WTC11 (cell line): ENCODE results near the gene MSI2. TPM values are rescaled to one million over a fixed set of nuclear protein-coding genes. Genes with fewer than 3 reads are reported as not detected.

ENCODE experiments used
- ATAC-seq: fragments of 200-7000 bp; cut with Tn5 transposase; 2 replicates; pipeline ENCODE4 v1.10.0; 2021; ENCODE audit warnings: mild to moderate bottlenecking, moderate library complexity
- CTCF ChIA-PET: fragments of 300-600 bp; sonication (Branson Sonifier 250); formaldehyde crosslinking; loops from one replicate; lab custom pipeline; 2021; ENCODE audit warnings: antibody characterized with exemption; lab: Charles Lee
- POLR2A ChIA-PET: fragments of 350-600 bp; sonication (Branson Sonifier 250); formaldehyde crosslinking; loops from one replicate; lab custom pipeline; 2021; ENCODE audit warnings: antibody characterized with exemption; lab: Charles Lee
- DNase-seq: peaks from one replicate; pipeline ENCODE4 v3.0.0; 2021; ENCODE audit warnings: low spot score
- H3K27ac Mint-ChIP-seq: 2 replicates; pipeline ENCODE4 v1.8.0; 2021; ENCODE audit warnings: mixed read lengths
- H3K27me3 Mint-ChIP-seq: 2 replicates; pipeline ENCODE4 v1.8.0; 2021; ENCODE audit warnings: low read depth, mild to moderate bottlenecking, moderate library complexity, mixed read lengths
- H3K36me3 Mint-ChIP-seq: 2 replicates; pipeline ENCODE4 v1.8.0; 2021; ENCODE audit warnings: mixed read lengths
- H3K4me1 Mint-ChIP-seq: 2 replicates; pipeline ENCODE4 v1.8.0; 2022; ENCODE audit warnings: mixed read lengths
- H3K4me3 Mint-ChIP-seq: 2 replicates; pipeline ENCODE4 v1.8.0; 2021; ENCODE audit warnings: mild to moderate bottlenecking, moderate library complexity, mixed read lengths
- H3K9me3 Mint-ChIP-seq: 2 replicates; pipeline ENCODE4 v1.8.0; 2021; ENCODE audit warnings: mixed read lengths
- ATF1 ChIP-seq: sonication (generic); formaldehyde crosslinking; IDR thresholded peaks from 2 replicates; pipeline ENCODE4 v1.8.1; 2023; ENCODE audit warnings: mild to moderate bottlenecking, moderate library complexity, missing genetic modification reagents
- FOXK1 ChIP-seq: sonication (generic); formaldehyde crosslinking; IDR thresholded peaks from 2 replicates; pipeline ENCODE4 v1.8.0; 2022; ENCODE audit warnings: mild to moderate bottlenecking, moderate library complexity, missing genetic modification reagents
- GRHL2 ChIP-seq: fragments of 250-450 bp; sonication (Bioruptor Pico); IDR thresholded peaks from 2 replicates; pipeline ENCODE4 v1.8.0; 2022; ENCODE audit warnings: mild to moderate bottlenecking, moderate library complexity; ENCODE audit not compliant: insufficient replicate concordance, severe bottlenecking
- GTF2I ChIP-seq: fragments of 250-450 bp; sonication (Bioruptor Pico); conservative IDR thresholded peaks from 2 replicates; pipeline ENCODE4 v1.4.0; 2021; ENCODE audit warnings: mild to moderate bottlenecking
- HMGA2 ChIP-seq: fragments of 250-450 bp; sonication (Bioruptor Pico); IDR thresholded peaks from 2 replicates; pipeline ENCODE4 v1.4.0; 2021; ENCODE audit warnings: mild to moderate bottlenecking, moderate library complexity
- NFATC4 ChIP-seq: fragments of 250-450 bp; sonication (Bioruptor Pico); IDR thresholded peaks from 2 replicates; pipeline ENCODE4 v1.9.0; 2021; ENCODE audit warnings: mild to moderate bottlenecking
- RELA ChIP-seq: sonication (generic); formaldehyde crosslinking; IDR thresholded peaks from 2 replicates; pipeline ENCODE4 v1.8.1; 2022; ENCODE audit warnings: missing genetic modification reagents, mild to moderate bottlenecking, borderline replicate concordance
- SMAD3 ChIP-seq: sonication (generic); formaldehyde crosslinking; IDR thresholded peaks from 2 replicates; pipeline ENCODE4 v1.8.0; 2022; ENCODE audit warnings: missing genetic modification reagents, mild to moderate bottlenecking, borderline replicate concordance
- SMAD4 ChIP-seq: sonication (generic); formaldehyde crosslinking; IDR thresholded peaks from 2 replicates; pipeline ENCODE4 v1.8.0; 2022; ENCODE audit warnings: mild to moderate bottlenecking, missing genetic modification reagents
- SOX15 ChIP-seq: fragments of 250-450 bp; sonication (Bioruptor Pico); IDR thresholded peaks from 2 replicates; pipeline ENCODE4 v1.9.0; 2021; ENCODE audit warnings: mild to moderate bottlenecking
- TEAD4 ChIP-seq: sonication (generic); formaldehyde crosslinking; IDR thresholded peaks from 2 replicates; pipeline ENCODE4 v1.8.0; 2022; ENCODE audit warnings: mild to moderate bottlenecking, missing genetic modification reagents
- ZBTB21 ChIP-seq: sonication (generic); formaldehyde crosslinking; IDR thresholded peaks from 2 replicates; pipeline ENCODE4 v1.8.1; 2023; ENCODE audit warnings: mild to moderate bottlenecking, missing genetic modification reagents, borderline replicate concordance
- ZNF121 ChIP-seq: sonication (generic); formaldehyde crosslinking; IDR thresholded peaks from 2 replicates; pipeline ENCODE4 v1.8.0; 2023; ENCODE audit warnings: missing genetic modification reagents
- ZNF138 ChIP-seq: sonication (generic); formaldehyde crosslinking; conservative IDR thresholded peaks from 2 replicates; pipeline ENCODE4 v1.8.1; 2022; ENCODE audit warnings: mild to moderate bottlenecking, moderate library complexity, missing genetic modification reagents
- ZNF317 ChIP-seq: sonication (generic); formaldehyde crosslinking; IDR thresholded peaks from 2 replicates; pipeline ENCODE4 v1.8.1; 2023; ENCODE audit warnings: low read depth, mild to moderate bottlenecking, moderate library complexity, missing genetic modification reagents, borderline replicate concordance
- ZNF671 ChIP-seq: fragments of 250-450 bp; sonication (Bioruptor Pico); IDR thresholded peaks from 2 replicates; pipeline ENCODE4 v1.8.0; 2021; ENCODE audit warnings: mild to moderate bottlenecking
- total RNA-seq: library from RNA; stranded (reverse); gene quantifications from 3 replicates; pipeline ENCODE4 v1.2.3, GENCODE V29; 2021
- TF ChIP-seq, protein P1 (sequence below): sonication (generic); formaldehyde crosslinking; IDR thresholded peaks from 2 replicates; pipeline ENCODE4 v1.8.0; 2022; ENCODE audit warnings: missing genetic modification reagents
- TF ChIP-seq, protein P2 (sequence below): fragments of 250-450 bp; sonication (Bioruptor Pico); IDR thresholded peaks from 2 replicates; pipeline ENCODE4 v2.1.2; 2022; ENCODE audit warnings: mild to moderate bottlenecking, moderate library complexity
- TF ChIP-seq, protein P3 (sequence below): sonication (generic); formaldehyde crosslinking; IDR thresholded peaks from 2 replicates; pipeline ENCODE4 v1.8.1; 2023; ENCODE audit warnings: mild to moderate bottlenecking, missing genetic modification reagents, moderate library complexity
- TF ChIP-seq, protein P4 (sequence below): sonication (generic); formaldehyde crosslinking; IDR thresholded peaks from 2 replicates; pipeline ENCODE4 v1.8.0; 2022; ENCODE audit warnings: mild to moderate bottlenecking, missing genetic modification reagents
- TF ChIP-seq, protein P5 (sequence below): sonication (generic); formaldehyde crosslinking; IDR thresholded peaks from 2 replicates; pipeline ENCODE4 v1.8.1; 2022; ENCODE audit warnings: mild to moderate bottlenecking, missing genetic modification reagents, moderate library complexity, borderline replicate concordance
- TF ChIP-seq, protein P6 (sequence below): sonication (generic); formaldehyde crosslinking; IDR thresholded peaks from 2 replicates; pipeline ENCODE4 v1.8.1; 2022; ENCODE audit warnings: low read depth, missing genetic modification reagents, borderline replicate concordance

Gene MSI2
- total RNA-seq, 1 experiment from 2014 or later, result 82.1 TPM

DNA sequence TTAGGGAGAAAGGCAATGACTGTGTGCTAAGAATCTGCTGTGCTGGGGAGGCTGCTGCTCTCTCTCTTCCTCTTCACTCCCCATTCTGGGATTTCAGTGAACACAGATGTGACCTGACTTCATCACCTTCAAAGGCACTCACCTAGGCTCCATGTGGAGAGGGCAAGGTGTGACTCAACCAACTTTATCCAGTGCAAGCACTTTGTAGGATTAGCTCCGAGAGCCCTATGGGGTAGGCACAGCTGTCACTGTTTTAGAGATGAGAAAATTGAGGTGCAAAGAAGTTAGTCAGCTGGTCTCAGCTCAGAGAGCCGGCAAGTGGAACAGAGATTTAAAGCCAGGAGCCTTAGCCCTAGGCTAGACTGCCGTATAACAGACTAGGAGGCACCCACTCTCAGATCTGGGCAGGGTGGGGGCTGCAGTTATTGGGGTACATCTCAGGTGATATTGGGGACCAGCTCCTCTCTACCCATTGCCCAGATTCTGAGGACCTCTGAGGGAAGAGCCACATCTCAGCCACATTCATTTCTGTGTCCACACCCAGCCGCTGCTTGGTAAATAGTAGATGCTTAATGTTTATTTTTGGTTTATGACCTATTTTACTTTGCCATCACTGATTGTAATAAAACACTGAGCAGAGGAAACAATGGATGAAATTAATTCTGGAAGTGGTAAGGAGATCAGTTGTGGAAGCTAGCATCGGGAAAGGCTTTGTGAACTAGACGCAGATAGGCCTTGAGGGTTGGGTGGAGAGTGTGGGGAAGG, 350.0 kb downstream of the MSI2 start (continued):
- TF ChIP-seq, protein P1, sequence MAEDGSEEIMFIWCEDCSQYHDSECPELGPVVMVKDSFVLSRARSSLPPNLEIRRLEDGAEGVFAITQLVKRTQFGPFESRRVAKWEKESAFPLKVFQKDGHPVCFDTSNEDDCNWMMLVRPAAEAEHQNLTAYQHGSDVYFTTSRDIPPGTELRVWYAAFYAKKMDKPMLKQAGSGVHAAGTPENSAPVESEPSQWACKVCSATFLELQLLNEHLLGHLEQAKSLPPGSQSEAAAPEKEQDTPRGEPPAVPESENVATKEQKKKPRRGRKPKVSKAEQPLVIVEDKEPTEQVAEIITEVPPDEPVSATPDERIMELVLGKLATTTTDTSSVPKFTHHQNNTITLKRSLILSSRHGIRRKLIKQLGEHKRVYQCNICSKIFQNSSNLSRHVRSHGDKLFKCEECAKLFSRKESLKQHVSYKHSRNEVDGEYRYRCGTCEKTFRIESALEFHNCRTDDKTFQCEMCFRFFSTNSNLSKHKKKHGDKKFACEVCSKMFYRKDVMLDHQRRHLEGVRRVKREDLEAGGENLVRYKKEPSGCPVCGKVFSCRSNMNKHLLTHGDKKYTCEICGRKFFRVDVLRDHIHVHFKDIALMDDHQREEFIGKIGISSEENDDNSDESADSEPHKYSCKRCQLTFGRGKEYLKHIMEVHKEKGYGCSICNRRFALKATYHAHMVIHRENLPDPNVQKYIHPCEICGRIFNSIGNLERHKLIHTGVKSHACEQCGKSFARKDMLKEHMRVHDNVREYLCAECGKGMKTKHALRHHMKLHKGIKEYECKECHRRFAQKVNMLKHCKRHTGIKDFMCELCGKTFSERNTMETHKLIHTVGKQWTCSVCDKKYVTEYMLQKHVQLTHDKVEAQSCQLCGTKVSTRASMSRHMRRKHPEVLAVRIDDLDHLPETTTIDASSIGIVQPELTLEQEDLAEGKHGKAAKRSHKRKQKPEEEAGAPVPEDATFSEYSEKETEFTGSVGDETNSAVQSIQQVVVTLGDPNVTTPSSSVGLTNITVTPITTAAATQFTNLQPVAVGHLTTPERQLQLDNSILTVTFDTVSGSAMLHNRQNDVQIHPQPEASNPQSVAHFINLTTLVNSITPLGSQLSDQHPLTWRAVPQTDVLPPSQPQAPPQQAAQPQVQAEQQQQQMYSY, result no peak
- TF ChIP-seq SMAD4 (CRISPR knock-in tag), result no peak
- TF ChIP-seq, protein P2, sequence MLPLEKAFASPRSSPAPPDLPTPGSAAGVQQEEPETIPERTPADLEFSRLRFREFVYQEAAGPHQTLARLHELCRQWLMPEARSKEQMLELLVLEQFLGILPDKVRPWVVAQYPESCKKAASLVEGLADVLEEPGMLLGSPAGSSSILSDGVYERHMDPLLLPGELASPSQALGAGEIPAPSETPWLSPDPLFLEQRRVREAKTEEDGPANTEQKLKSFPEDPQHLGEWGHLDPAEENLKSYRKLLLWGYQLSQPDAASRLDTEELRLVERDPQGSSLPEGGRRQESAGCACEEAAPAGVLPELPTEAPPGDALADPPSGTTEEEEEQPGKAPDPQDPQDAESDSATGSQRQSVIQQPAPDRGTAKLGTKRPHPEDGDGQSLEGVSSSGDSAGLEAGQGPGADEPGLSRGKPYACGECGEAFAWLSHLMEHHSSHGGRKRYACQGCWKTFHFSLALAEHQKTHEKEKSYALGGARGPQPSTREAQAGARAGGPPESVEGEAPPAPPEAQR, result no peak

DNA sequence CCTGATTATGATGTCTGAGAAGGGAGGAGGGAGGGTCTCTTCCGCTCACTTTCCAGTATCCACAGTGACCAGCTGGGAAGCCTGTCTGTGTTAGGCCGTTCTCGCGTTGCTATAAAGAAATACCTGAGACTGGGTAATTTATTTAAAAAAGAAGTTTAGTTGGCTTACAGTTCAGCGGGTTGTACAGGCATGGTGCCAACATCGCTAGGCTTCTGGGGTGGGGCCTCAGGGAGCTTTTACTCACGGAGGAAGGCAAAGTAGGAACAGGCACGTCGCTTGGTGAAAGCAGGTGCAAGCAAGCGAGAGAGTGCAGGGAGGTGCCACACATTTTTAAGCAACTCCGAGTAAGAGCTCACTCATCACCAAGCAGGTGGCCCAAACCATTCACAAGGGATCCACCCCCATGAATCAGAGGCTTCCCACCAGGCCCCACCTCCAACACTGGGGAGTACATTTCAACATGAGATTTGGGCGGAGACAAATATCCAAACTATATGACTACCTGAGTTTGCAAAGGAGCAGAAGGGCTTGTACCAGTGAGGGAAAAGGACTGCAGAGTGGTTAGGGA, 351.3 kb downstream of the MSI2 start:
- peaks cover 58% of the 10 kb centered on the region for H3K4me1 Mint-ChIP-seq
- DNase-seq (no peak), ATAC-seq (no peak)
- no peaks in the 10 kb centered on the region for H3K36me3 Mint-ChIP-seq
- CTCF ChIA-PET, result interaction anchor here (1.2 to 2.6 kb wide), 4 partner anchors 10 to 140 kb away, joined by 4 to 22 read pairs (median 6); no protein-coding TSS in a partner anchor
- TF ChIP-seq RELA (no peak), ZNF671 (CRISPR knock-in tag) (no peak), ZNF317 (CRISPR knock-in tag) (no peak), HMGA2 (CRISPR knock-in tag) (no peak), NFATC4 (CRISPR knock-in tag) (no peak), FOXK1 (CRISPR knock-in tag) (no peak), ATF1 (no peak), SMAD3 (no peak), TEAD4 (no peak), SOX15 (CRISPR knock-in tag) (no peak), ZNF121 (CRISPR knock-in tag) (no peak), GRHL2 (no peak), ZBTB21 (no peak), GTF2I (no peak), ZNF138 (CRISPR knock-in tag) (no peak)
- TF ChIP-seq, protein P2, result no peak
- TF ChIP-seq, protein P3, sequence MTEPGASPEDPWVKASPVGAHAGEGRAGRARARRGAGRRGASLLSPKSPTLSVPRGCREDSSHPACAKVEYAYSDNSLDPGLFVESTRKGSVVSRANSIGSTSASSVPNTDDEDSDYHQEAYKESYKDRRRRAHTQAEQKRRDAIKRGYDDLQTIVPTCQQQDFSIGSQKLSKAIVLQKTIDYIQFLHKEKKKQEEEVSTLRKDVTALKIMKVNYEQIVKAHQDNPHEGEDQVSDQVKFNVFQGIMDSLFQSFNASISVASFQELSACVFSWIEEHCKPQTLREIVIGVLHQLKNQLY (CRISPR knock-in tag), result no peak
- TF ChIP-seq, protein P4, sequence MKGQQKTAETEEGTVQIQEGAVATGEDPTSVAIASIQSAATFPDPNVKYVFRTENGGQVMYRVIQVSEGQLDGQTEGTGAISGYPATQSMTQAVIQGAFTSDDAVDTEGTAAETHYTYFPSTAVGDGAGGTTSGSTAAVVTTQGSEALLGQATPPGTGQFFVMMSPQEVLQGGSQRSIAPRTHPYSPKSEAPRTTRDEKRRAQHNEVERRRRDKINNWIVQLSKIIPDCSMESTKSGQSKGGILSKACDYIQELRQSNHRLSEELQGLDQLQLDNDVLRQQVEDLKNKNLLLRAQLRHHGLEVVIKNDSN (CRISPR knock-in tag), result no peak
- TF ChIP-seq, protein P5, sequence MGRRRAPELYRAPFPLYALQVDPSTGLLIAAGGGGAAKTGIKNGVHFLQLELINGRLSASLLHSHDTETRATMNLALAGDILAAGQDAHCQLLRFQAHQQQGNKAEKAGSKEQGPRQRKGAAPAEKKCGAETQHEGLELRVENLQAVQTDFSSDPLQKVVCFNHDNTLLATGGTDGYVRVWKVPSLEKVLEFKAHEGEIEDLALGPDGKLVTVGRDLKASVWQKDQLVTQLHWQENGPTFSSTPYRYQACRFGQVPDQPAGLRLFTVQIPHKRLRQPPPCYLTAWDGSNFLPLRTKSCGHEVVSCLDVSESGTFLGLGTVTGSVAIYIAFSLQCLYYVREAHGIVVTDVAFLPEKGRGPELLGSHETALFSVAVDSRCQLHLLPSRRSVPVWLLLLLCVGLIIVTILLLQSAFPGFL (CRISPR knock-in tag), result no peak
- TF ChIP-seq, protein P6, sequence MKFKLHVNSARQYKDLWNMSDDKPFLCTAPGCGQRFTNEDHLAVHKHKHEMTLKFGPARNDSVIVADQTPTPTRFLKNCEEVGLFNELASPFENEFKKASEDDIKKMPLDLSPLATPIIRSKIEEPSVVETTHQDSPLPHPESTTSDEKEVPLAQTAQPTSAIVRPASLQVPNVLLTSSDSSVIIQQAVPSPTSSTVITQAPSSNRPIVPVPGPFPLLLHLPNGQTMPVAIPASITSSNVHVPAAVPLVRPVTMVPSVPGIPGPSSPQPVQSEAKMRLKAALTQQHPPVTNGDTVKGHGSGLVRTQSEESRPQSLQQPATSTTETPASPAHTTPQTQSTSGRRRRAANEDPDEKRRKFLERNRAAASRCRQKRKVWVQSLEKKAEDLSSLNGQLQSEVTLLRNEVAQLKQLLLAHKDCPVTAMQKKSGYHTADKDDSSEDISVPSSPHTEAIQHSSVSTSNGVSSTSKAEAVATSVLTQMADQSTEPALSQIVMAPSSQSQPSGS (CRISPR knock-in tag), result no peak
- H3K27ac Mint-ChIP-seq, result no peak overlapping the region
- H3K27me3 Mint-ChIP-seq, result no peaks in the 10 kb centered on the region
- POLR2A ChIA-PET, result no interaction called here
- no peaks in the 10 kb centered on the region for H3K9me3 Mint-ChIP-seq
- H3K4me3 Mint-ChIP-seq, result no peak overlapping the region
